Activated naive CD8-positive, alpha-beta T cell (primary cell): ENCODE data around the gene RAB5IF.
"Not testable (repeated sequence)": the region's sequence is repeated elsewhere in the genome, so short reads cannot be mapped to it uniquely, and the experiment has no call there.

Experiments
- H3K27ac Mint-ChIP-seq: one replicate; pipeline ENCODE4 v1.8.0; 2021; ENCODE audit warnings: mixed read lengths
- H3K27me3 Mint-ChIP-seq: one replicate; pipeline ENCODE4 v1.8.0; 2021; ENCODE audit warnings: mixed read lengths
- H3K36me3 Mint-ChIP-seq: one replicate; pipeline ENCODE4 v1.8.0; 2021; ENCODE audit warnings: mixed read lengths
- H3K4me1 Mint-ChIP-seq: one replicate; pipeline ENCODE4 v1.8.0; 2021; ENCODE audit warnings: low read depth, mixed read lengths
- H3K4me3 Mint-ChIP-seq: one replicate; pipeline ENCODE4 v1.8.0; 2021; ENCODE audit warnings: mild to moderate bottlenecking, mixed read lengths
- H3K9me3 Mint-ChIP-seq: one replicate; pipeline ENCODE4 v1.8.0; 2021; ENCODE audit warnings: low read depth, mixed read lengths

The RAB5IF gene, protein sequence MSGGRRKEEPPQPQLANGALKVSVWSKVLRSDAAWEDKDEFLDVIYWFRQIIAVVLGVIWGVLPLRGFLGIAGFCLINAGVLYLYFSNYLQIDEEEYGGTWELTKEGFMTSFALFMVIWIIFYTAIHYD

DNA sequence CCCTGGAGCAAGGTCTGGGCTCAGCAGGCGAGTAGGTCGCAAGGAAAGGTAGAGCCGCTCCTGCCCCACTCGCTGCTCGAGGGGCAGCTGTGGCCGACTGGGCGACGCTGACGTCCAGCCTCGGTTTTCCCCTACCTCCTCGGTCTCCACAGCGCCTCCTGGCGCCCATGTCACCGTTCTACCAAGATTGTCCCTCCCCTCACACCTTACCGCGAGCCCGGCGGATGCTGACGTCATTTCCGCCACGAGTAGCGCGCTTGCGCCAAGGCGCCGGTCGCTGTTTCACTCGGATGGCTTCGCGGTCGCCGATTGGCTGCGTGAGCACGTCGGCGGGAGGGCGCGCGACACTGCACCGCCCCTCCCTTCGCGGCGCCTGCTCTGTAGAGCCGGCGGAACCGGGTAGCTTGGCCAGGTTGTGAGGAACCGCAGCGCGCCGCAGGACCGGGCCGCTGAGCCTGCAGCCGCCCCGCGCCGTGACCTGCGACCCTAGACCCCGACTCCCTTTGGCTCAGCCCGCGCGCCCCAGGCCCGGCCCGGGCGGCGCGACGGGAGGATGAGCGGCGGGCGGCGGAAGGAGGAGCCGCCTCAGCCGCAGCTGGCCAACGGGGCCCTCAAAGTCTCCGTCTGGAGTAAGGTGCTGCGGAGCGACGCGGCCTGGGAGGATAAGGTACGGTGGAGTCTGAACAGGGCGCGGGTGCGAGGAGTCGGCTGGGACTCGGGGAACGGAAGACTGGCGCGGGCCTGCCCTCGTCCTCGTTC, at the start of gene RAB5IF:
Gene RAB5IF (plus strand): TSS at position 381 of the 759 bp plus-strand sequence. CDS start 173 bp downstream, at position 554.
- Mint-ChIP-seq H3K4me3 (peak within 1 kb of the TSS; percentile 95), H3K9me3 (no peaks in the 10 kb centered on the region), H3K36me3 (no peaks in the 10 kb centered on the region), H3K27ac (peak within 1 kb of the TSS; percentile 93), H3K4me1 (peaks cover 24% of the 10 kb centered on the region), H3K27me3 (no peaks in the 10 kb centered on the region)

GRCh38 chr20:36562724-36563123, 42.9 kb upstream of the RAB5IF start:
- H3K36me3 Mint-ChIP-seq: peaks cover 4% of the 10 kb centered on the region
- H3K27me3 Mint-ChIP-seq: no peaks in the 10 kb centered on the region
- H3K9me3 Mint-ChIP-seq: no peaks in the 10 kb centered on the region
- H3K4me3 Mint-ChIP-seq: no peak overlapping the region
- no peak overlapping the region for H3K27ac Mint-ChIP-seq
- peaks cover 3% of the 10 kb centered on the region for H3K4me1 Mint-ChIP-seq

DNA sequence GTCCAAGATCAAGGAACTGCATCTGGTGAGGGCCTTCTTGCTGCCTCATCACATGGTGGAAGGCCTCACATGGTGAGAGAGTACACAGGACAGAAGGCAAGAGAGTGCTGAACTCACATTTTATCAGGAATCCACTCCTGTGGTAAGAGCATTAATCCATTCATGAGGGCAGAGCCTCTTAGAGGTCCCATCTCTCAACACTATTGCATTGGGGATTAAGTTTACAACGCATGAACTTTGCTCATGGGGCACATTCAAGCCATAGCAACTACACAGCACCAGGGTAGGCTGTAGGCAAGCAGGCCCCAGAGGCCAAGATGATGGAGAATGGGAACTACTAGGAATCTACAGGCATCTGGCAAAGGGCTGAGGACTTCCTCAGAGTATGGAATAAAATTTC, 42.2 kb upstream of the RAB5IF start:
- Mint-ChIP-seq H3K27me3 (no peaks in the 10 kb centered on the region), H3K4me3 (no peak overlapping the region), H3K4me1 (peaks cover 3% of the 10 kb centered on the region), H3K36me3 (peaks cover 4% of the 10 kb centered on the region), H3K9me3 (no peaks in the 10 kb centered on the region), H3K27ac (no peak overlapping the region)

DNA sequence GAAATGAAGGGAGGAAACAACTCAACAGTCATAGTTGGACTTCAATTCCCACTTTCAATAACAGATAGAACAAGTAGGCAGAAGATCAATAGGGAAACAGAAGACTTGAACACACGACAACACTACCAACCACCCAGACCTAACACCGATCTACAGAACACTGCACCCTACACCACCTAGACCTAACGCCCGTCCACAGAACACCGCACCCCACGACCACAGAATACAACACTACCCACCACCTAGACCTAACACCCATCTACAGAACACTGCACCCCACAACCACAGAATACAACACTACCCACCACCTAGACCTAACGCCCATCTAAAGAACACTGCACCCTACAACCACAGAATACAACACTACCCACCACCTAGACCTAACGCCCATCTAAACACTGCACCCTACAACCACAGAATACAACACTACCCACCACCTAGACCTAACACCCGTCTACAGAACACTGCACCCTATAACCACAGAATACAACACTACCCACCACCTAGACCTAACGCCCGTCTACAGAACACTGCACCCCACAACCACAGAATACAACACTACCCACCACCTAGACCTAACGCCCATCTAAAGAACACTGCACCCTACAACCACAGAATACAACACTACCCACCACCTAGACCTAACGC, 41.4 kb upstream of the RAB5IF start:
- not testable (repeated sequence) for H3K27ac Mint-ChIP-seq, H3K4me1 Mint-ChIP-seq, H3K9me3 Mint-ChIP-seq, H3K4me3 Mint-ChIP-seq, H3K27me3 Mint-ChIP-seq, H3K36me3 Mint-ChIP-seq

DNA sequence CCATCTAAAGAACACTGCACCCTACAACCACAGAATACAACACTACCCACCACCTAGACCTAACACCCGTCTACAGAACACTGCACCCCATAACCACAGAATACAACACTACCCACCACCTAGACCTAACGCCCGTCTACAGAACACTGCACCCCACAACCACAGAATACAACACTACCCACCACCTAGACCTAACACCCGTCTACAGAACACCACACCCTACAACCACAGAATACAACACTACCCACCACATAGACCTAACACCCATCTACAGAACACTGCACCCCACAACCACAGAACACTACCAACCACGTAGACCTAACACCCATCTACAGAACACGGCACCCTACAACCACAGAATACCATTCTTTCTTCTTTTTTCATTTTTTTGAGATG, 40.9 kb upstream of the RAB5IF start:
- H3K4me1 Mint-ChIP-seq, H3K27me3 Mint-ChIP-seq, H3K36me3 Mint-ChIP-seq, H3K27ac Mint-ChIP-seq, H3K4me3 Mint-ChIP-seq, H3K9me3 Mint-ChIP-seq: not testable (repeated sequence)

DNA sequence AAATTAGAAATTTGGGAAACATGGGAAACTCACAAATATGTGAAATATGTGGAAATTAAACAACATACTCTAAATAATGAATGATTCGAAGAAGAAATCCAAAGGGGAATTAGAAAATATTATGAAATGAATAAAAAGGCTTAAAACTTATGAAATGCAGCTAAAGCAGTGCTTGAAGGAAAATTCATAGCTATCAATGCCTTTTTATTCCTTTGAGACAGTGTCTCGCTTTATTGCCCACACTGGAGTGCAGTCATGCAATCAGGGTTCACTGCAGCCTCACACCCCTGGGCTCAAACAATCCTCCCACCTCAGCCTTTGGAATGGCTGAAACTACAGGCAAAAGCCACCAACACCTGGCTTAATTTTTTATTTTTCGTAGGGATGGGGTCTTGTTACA, 40.1 kb upstream of the RAB5IF start:
- no peaks in the 10 kb centered on the region for H3K27me3 Mint-ChIP-seq
- H3K9me3 Mint-ChIP-seq: no peaks in the 10 kb centered on the region
- no peak overlapping the region for H3K4me3 Mint-ChIP-seq
- peaks cover 4% of the 10 kb centered on the region for H3K36me3 Mint-ChIP-seq
- H3K4me1 Mint-ChIP-seq: peaks cover 6% of the 10 kb centered on the region
- no peak overlapping the region for H3K27ac Mint-ChIP-seq

GRCh38 chr20:36569847-36570429, 35.6 kb upstream of the RAB5IF start:
- H3K27ac Mint-ChIP-seq: peak overlapping the region; percentile 73
- no peaks in the 10 kb centered on the region for H3K27me3 Mint-ChIP-seq
- peaks cover 23% of the 10 kb centered on the region for H3K4me1 Mint-ChIP-seq
- no peak overlapping the region for H3K4me3 Mint-ChIP-seq
- H3K9me3 Mint-ChIP-seq: no peaks in the 10 kb centered on the region
- H3K36me3 Mint-ChIP-seq: peaks cover 2% of the 10 kb centered on the region

- Mint-ChIP-seq H3K4me3 (peak overlapping the region; percentile 95), H3K27ac (peak overlapping the region; percentile 100), H3K36me3 (no peaks in the 10 kb centered on the region), H3K27me3 (no peaks in the 10 kb centered on the region), H3K9me3 (no peaks in the 10 kb centered on the region), H3K4me1 (peaks cover 40% of the 10 kb centered on the region)
Measured at GRCh38 chr20:36571564-36572504, 33.7 kb upstream of the RAB5IF start.

DNA sequence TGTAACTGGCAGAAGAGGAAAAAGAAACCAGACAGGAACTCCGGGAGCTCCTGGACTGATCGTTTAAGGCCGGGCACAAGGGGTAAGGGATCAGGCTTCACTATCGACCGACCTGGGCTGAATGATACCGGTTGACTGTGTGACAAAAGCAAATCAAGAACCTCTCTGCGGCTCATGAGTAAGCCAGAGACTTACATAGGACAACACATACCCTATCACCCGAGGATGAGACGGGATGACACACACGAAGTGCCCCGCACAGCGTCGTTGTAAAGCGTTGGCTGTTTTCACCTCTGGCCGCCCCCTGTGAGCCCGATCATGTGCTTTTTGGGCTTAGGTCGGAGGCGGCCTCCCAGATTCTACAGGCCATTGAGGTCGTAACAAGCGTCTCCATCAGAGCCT, 32.9 kb upstream of the RAB5IF start:
- Mint-ChIP-seq H3K9me3 (no peaks in the 10 kb centered on the region), H3K36me3 (no peaks in the 10 kb centered on the region), H3K27me3 (no peaks in the 10 kb centered on the region), H3K4me3 (peak overlapping the region; percentile 95), H3K4me1 (peaks cover 40% of the 10 kb centered on the region), H3K27ac (peak overlapping the region; percentile 100)

- Mint-ChIP-seq H3K4me3 (peak within 1 kb of the TSS; percentile 100), H3K36me3 (no peaks in the 10 kb centered on the region), H3K4me1 (peaks cover 40% of the 10 kb centered on the region), H3K27ac (peak within 1 kb of the TSS; percentile 100), H3K27me3 (no peaks in the 10 kb centered on the region), H3K9me3 (no peaks in the 10 kb centered on the region)
Measured at GRCh38 chr20:36573103-36573797, 32.3 kb upstream of the RAB5IF start, which contains the start of gene TGIF2. Gene TGIF2 (plus strand): TSS chr20:36573597. CDS start chr20:36578775, 5,178 bp downstream.

- H3K36me3 Mint-ChIP-seq: no peaks in the 10 kb centered on the region
- H3K27me3 Mint-ChIP-seq: no peaks in the 10 kb centered on the region
- peaks cover 42% of the 10 kb centered on the region for H3K4me1 Mint-ChIP-seq
- H3K27ac Mint-ChIP-seq: peak overlapping the region; percentile 41
- no peaks in the 10 kb centered on the region for H3K9me3 Mint-ChIP-seq
- peak overlapping the region; percentile 66 for H3K4me3 Mint-ChIP-seq
Measured at GRCh38 chr20:36573798-36574365, 31.7 kb upstream of the RAB5IF start.

GRCh38 chr20:36574366-36575135, 31.0 kb upstream of the RAB5IF start:
- Mint-ChIP-seq H3K4me1 (peaks cover 42% of the 10 kb centered on the region), H3K27ac (peak overlapping the region; percentile 99), H3K9me3 (no peaks in the 10 kb centered on the region), H3K4me3 (peak overlapping the region; percentile 100), H3K27me3 (no peaks in the 10 kb centered on the region), H3K36me3 (no peaks in the 10 kb centered on the region)

- Mint-ChIP-seq H3K36me3 (peaks cover 3% of the 10 kb centered on the region), H3K27me3 (no peaks in the 10 kb centered on the region), H3K4me1 (peaks cover 45% of the 10 kb centered on the region), H3K27ac (peak overlapping the region; percentile 99), H3K4me3 (peak overlapping the region; percentile 100), H3K9me3 (no peaks in the 10 kb centered on the region)
Measured at GRCh38 chr20:36576081-36576445, 29.5 kb upstream of the RAB5IF start.
